Fibroblast of the aortic adventitia (primary cell): ENCODE data around the gene ZNF202. TPM values are rescaled to one million over a fixed set of nuclear protein-coding genes. Genes with fewer than 3 reads are reported as not detected.

Source experiments
- DNase-seq: peaks from one replicate; pipeline ENCODE4 v3.0.0-alpha.2; 2010; ENCODE audit warnings: low read depth
- H3K4me3 ChIP-seq: 2 replicates; pipeline ENCODE4 v1.5.1; 2011; ENCODE audit warnings: low read depth, mild to moderate bottlenecking, control low read depth, low read length, moderate library complexity
- CTCF ChIP-seq: IDR thresholded peaks from 2 replicates; pipeline ENCODE4 v1.5.1; 2011; ENCODE audit warnings: mild to moderate bottlenecking, low read length, control low read depth, inconsistent platforms; ENCODE audit not compliant: insufficient read depth
- total RNA-seq: library from RNA; depleted of rRNA; stranded (reverse); fragments of >200 nt; gene quantifications from 2 replicates; pipeline ENCODE4 v1.2.3, GENCODE V29; 2012; ENCODE audit warnings: low replicate concordance

The ZNF202 gene
- total RNA-seq, 1 donor: 6.6 TPM

GRCh38 chr11:123773026-123773425 is 31.6 kb upstream of the ZNF202 start:
- TF ChIP-seq CTCF: no peak
- no peak overlapping the region for H3K4me3 ChIP-seq
- no peak for DNase-seq

GRCh38 chr11:123771664-123772063 is 30.2 kb upstream of the ZNF202 start:
- H3K4me3 ChIP-seq: no peak overlapping the region
- DNase-seq: no peak
- no peak for TF ChIP-seq CTCF

- no peak for DNase-seq
- no peak for TF ChIP-seq CTCF
- H3K4me3 ChIP-seq: no peak overlapping the region
These were observed 29.3 kb upstream of the ZNF202 start for GRCh38 chr11:123770712-123771111.

GRCh38 chr11:123765601-123766000 is 24.1 kb upstream of the ZNF202 start:
- no peak overlapping the region for H3K4me3 ChIP-seq
- no peak for DNase-seq
- TF ChIP-seq CTCF: no peak

- TF ChIP-seq CTCF: no peak
- H3K4me3 ChIP-seq: no peak overlapping the region
- DNase-seq: no peak
These were observed 21.0 kb upstream of the ZNF202 start for GRCh38 chr11:123762422-123762821.

GRCh38 chr11:123760894-123761293 is 19.4 kb upstream of the ZNF202 start:
- no peak for DNase-seq
- no peak overlapping the region for H3K4me3 ChIP-seq
- TF ChIP-seq CTCF: no peak

- no peak for DNase-seq
- no peak overlapping the region for H3K4me3 ChIP-seq
- no peak for TF ChIP-seq CTCF
These were observed 16.5 kb upstream of the ZNF202 start for GRCh38 chr11:123757976-123758375.
